ENCODE measurements around the gene ULK4. TPM values are rescaled to one million over a fixed set of nuclear protein-coding genes. Genes with fewer than 3 reads are reported as not detected.

Gene ULK4
- total RNA-seq, 1 experiment from 2014 or later, result 6.3 TPM

DNA sequence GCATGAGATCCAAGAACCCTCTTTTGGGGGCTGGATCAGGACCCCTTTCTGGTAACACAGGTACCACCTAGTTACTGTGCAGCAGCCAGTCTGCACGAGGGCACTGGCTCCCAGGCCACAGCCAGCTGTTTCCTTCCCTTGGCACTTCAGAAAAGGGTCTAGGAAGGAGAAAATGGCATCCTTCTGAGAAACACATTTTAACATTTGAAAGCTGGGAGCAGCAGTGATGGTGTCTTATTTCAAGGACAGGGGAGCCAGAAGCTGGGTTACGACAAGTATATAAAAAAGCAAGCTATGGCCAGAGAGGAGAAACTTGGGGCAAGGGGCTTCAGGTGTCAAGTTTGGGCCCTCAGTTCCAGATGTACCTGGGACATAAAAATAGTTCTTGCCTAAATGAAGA, 479.8 kb downstream of the ULK4 start:
- Histone ChIP-seq H3K9me2 (ENCODE audit: insufficient read depth) (no peaks in the 10 kb centered on the region), H3K36me3 (ENCODE audit: control insufficient read depth in 1 of 2, insufficient read depth in 2 of 2, low read length in 2 of 2) (no peaks in the 10 kb centered on the region), H3K9ac (ENCODE audit: low read length) (no peak overlapping the region), H3K27ac (ENCODE audit: low read depth, low read length) (no peak overlapping the region), H3K4me1 (ENCODE audit: control insufficient read depth in 1 of 2, insufficient read depth in 2 of 2, low read length in 2 of 2) (no peaks in the 10 kb centered on the region), H3K79me2 (ENCODE audit: insufficient read depth, low read length) (no peaks in the 10 kb centered on the region), H3K4me3 (replicated peaks in 1 of 2; ENCODE audit: low read depth in 1 of 2, low read length in 2 of 2) (no peak overlapping the region), H3K9me3 (ENCODE audit: control insufficient read depth in 1 of 2, insufficient read depth in 1 of 2, low read depth in 1 of 2, low read length in 2 of 2) (no peaks in the 10 kb centered on the region), H3K4me2 (ENCODE audit: low read length) (no peak overlapping the region), H4K20me1 (ENCODE audit: insufficient read depth) (no peaks in the 10 kb centered on the region), H2AFZ (ENCODE audit: low read depth, low read length, poor library complexity, severe bottlenecking) (no peak overlapping the region), H3K27me3 (ENCODE audit: insufficient read depth, low read length) (no peaks in the 10 kb centered on the region)
- TF ChIP-seq, protein P1, sequence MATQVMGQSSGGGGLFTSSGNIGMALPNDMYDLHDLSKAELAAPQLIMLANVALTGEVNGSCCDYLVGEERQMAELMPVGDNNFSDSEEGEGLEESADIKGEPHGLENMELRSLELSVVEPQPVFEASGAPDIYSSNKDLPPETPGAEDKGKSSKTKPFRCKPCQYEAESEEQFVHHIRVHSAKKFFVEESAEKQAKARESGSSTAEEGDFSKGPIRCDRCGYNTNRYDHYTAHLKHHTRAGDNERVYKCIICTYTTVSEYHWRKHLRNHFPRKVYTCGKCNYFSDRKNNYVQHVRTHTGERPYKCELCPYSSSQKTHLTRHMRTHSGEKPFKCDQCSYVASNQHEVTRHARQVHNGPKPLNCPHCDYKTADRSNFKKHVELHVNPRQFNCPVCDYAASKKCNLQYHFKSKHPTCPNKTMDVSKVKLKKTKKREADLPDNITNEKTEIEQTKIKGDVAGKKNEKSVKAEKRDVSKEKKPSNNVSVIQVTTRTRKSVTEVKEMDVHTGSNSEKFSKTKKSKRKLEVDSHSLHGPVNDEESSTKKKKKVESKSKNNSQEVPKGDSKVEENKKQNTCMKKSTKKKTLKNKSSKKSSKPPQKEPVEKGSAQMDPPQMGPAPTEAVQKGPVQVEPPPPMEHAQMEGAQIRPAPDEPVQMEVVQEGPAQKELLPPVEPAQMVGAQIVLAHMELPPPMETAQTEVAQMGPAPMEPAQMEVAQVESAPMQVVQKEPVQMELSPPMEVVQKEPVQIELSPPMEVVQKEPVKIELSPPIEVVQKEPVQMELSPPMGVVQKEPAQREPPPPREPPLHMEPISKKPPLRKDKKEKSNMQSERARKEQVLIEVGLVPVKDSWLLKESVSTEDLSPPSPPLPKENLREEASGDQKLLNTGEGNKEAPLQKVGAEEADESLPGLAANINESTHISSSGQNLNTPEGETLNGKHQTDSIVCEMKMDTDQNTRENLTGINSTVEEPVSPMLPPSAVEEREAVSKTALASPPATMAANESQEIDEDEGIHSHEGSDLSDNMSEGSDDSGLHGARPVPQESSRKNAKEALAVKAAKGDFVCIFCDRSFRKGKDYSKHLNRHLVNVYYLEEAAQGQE (IDR thresholded peaks at IDR 0.05; ENCODE audit: low read depth), result no peak
- TF ChIP-seq CEBPB (IDR thresholded peaks at IDR 0.05; ENCODE audit: low read depth) (no peak), POLR2AphosphoS5 (IDR thresholded peaks at IDR 0.05; ENCODE audit: low read depth, low read length) (no peak), SP1 (IDR thresholded peaks at IDR 0.05; ENCODE audit: low read depth) (no peak), JUND (IDR thresholded peaks at IDR 0.05) (no peak), SRF (IDR thresholded peaks at IDR 0.05; ENCODE audit: low read depth) (no peak), EZH2 (IDR thresholded peaks at IDR 0.05) (no peak), ELF1 (IDR thresholded peaks at IDR 0.05; ENCODE audit: borderline replicate concordance, low read depth) (no peak), YY1 (IDR thresholded peaks at IDR 0.05; ENCODE audit: extremely low read depth, insufficient replicate concordance, low read depth, low read length) (no peak), FOSL1 (IDR thresholded peaks at IDR 0.05; ENCODE audit: low read depth) (no peak), SIN3A (IDR thresholded peaks at IDR 0.05; ENCODE audit: low read depth) (no peak)
- TF ChIP-seq, protein P2, sequence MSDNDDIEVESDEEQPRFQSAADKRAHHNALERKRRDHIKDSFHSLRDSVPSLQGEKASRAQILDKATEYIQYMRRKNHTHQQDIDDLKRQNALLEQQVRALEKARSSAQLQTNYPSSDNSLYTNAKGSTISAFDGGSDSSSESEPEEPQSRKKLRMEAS (IDR thresholded peaks at IDR 0.05), result no peak
- POLR2A ChIA-PET, result no interaction called here
- ATAC-seq (no peak), DNase-seq (ENCODE audit: low read depth, low spot score) (no peak)
- no TSS peak for BruUV-seq (replicated peaks)
- CTCF ChIA-PET, result no interaction called here
- intact Hi-C loops (cut with micrococcal nuclease), result no loop called here
- RAD21 ChIA-PET (ENCODE audit: low non-redundant PET in 1 of 2, low total read pairs in 2 of 2, uncharacterized antibody in 2 of 2, unreplicated experiment in 2 of 2), result no interaction called here
